H1 (cell line): ENCODE results near the gene TMEM238. TPM values are rescaled to one million over a fixed set of nuclear protein-coding genes. Genes with fewer than 3 reads are reported as not detected.

Experiments used
- CTCF ChIA-PET: fragments of 300-600 bp; sonication (Branson Sonifier 250); formaldehyde crosslinking; loops from one replicate; lab custom pipeline; 2021; ENCODE audit not compliant: partially characterized antibody; lab: Charles Lee
- POLR2A ChIA-PET: fragments of 300-600 bp; sonication (Branson Sonifier 250); formaldehyde crosslinking; loops from one replicate; lab custom pipeline; 2021; ENCODE audit warnings: inconsistent platforms; ENCODE audit not compliant: partially characterized antibody; lab: Charles Lee
- DNase-seq, 2 experiments: peaks; one replicate each; pipeline versions ENCODE4 v3.0.0 to v3.0.0-alpha.2; 2010 to 2022; ENCODE audit warnings: low spot score in 2 of 2, low read depth in 1 of 2, mixed read lengths in 1 of 2
- FAIRE-seq: peaks from 2 replicates; lab custom pipeline; 2011; peaks lifted over from hg19 to GRCh38; lab: Jason Lieb, UNC
- H2AFZ ChIP-seq: 2 replicates; pipeline ENCODE4 v1.8.1; 2012; ENCODE audit warnings: low read length, inconsistent platforms
- H2AK5ac ChIP-seq: 2 replicates; pipeline ENCODE4 v1.6.1; 2013; ENCODE audit warnings: low read depth, low read length
- H2BK120ac ChIP-seq: replicated peaks from 2 replicates; pipeline ENCODE3; 2013; ENCODE audit warnings: low read depth, low read length, inconsistent platforms
- H2BK12ac ChIP-seq: 2 replicates; pipeline ENCODE4 v1.6.1; 2013; ENCODE audit warnings: low read depth, low read length
- H2BK15ac ChIP-seq: 2 replicates; pipeline ENCODE4 v1.6.1; 2013; ENCODE audit warnings: low read length
- H2BK20ac ChIP-seq: 2 replicates; pipeline ENCODE4 v1.6.1; 2013; ENCODE audit warnings: low read length
- H2BK5ac ChIP-seq: 2 replicates; pipeline ENCODE4 v1.6.1; 2013; ENCODE audit warnings: low read depth, low read length
- H3K14ac ChIP-seq: 2 replicates; pipeline ENCODE4 v1.6.1; 2013; ENCODE audit warnings: inconsistent platforms; ENCODE audit not compliant: insufficient read length
- H3K18ac ChIP-seq: 2 replicates; pipeline ENCODE4 v1.6.1; 2013; ENCODE audit warnings: low read length; ENCODE audit errors: extremely low read depth
- H3K23ac ChIP-seq: 2 replicates; pipeline ENCODE4 v1.6.1; 2013; ENCODE audit warnings: inconsistent platforms; ENCODE audit not compliant: insufficient read length
- H3K23me2 ChIP-seq: 2 replicates; pipeline ENCODE4 v1.6.1; 2013; ENCODE audit warnings: low read depth, low read length
- H3K27ac ChIP-seq: 2 replicates; pipeline ENCODE4 v1.6.1; 2011; ENCODE audit warnings: low read depth, low read length, inconsistent platforms
- H3K27me3 ChIP-seq, 4 experiments: replicated peaks in 1 of 4; 1 replicate in 1 of 4; 2 replicates in 3 of 4; pipeline versions ENCODE4 v1.6.1 to v1.8.1; 2011 to 2013; ENCODE audit warnings: low read length in 3 of 4, mild to moderate bottlenecking in 3 of 4, inconsistent platforms in 2 of 4, mixed read lengths in 2 of 4, moderate library complexity in 1 of 4; ENCODE audit not compliant: control insufficient read depth in 3 of 4, insufficient read depth in 3 of 4; ENCODE audit errors: extremely low read depth in 1 of 4
- H3K36me3 ChIP-seq, 4 experiments: 2 replicates each; pipeline versions ENCODE4 v1.6.1 to v1.8.1; 2011 to 2013; ENCODE audit warnings: mild to moderate bottlenecking in 4 of 4, low read length in 3 of 4, moderate library complexity in 2 of 4, control low read depth in 1 of 4, inconsistent platforms in 1 of 4; ENCODE audit not compliant: insufficient read depth in 4 of 4, control insufficient read depth in 2 of 4
- H3K4ac ChIP-seq: replicated peaks from 2 replicates; pipeline ENCODE3; 2013; ENCODE audit warnings: low read length, low read depth, mixed read lengths, inconsistent platforms; ENCODE audit not compliant: insufficient read length
- H3K4me1 ChIP-seq, 4 experiments: replicated peaks in 1 of 4; 1 replicate in 1 of 4; 2 replicates in 3 of 4; pipeline versions ENCODE4 v1.6.1 to v1.8.1; 2011 to 2013; ENCODE audit warnings: low read length in 3 of 4, inconsistent platforms in 2 of 4, mixed read lengths in 1 of 4; ENCODE audit not compliant: insufficient read depth in 4 of 4, control insufficient read depth in 3 of 4
- H3K4me2 ChIP-seq, 2 experiments: 2 replicates each; pipeline versions ENCODE4 v1.6.1 to v1.8.1; 2011 to 2013; ENCODE audit warnings: low read depth in 2 of 2, low read length in 2 of 2, control low read depth in 1 of 2, inconsistent platforms in 1 of 2, mild to moderate bottlenecking in 1 of 2; ENCODE audit not compliant: insufficient read depth in 1 of 2
- H3K4me3 ChIP-seq, 4 experiments: fragments of 200-600, 300-600 bp in 1 of 4; sonication (generic), shearing (Covaris generic), sonication (Bioruptor Twin) in 1 of 4; 2 replicates each; pipeline versions ENCODE4 v1.5.1 to v1.8.1; 2011 to 2016; ENCODE audit warnings: low read length in 4 of 4, low read depth in 3 of 4, control low read depth in 2 of 4, inconsistent platforms in 2 of 4, mild to moderate bottlenecking in 2 of 4, mixed read lengths in 1 of 4, moderate library complexity in 1 of 4; ENCODE audit not compliant: insufficient read depth in 2 of 4; ENCODE audit errors: extremely low read depth in 1 of 4
- H3K56ac ChIP-seq: replicated peaks from 2 replicates; pipeline ENCODE3; 2013; ENCODE audit warnings: low read depth, mild to moderate bottlenecking, mixed read lengths, low read length, inconsistent platforms; ENCODE audit not compliant: insufficient read length
- H3K79me1 ChIP-seq: 2 replicates; pipeline ENCODE4 v1.6.1; 2013; ENCODE audit warnings: low read depth, low read length, control low read depth
- H3K79me2 ChIP-seq, 2 experiments: 2 replicates each; pipeline versions ENCODE4 v1.6.1 to v1.8.1; 2012 to 2013; ENCODE audit warnings: low read length in 2 of 2, mild to moderate bottlenecking in 2 of 2, inconsistent platforms in 1 of 2; ENCODE audit not compliant: insufficient read depth in 2 of 2, control insufficient read depth in 1 of 2
- H3K9ac ChIP-seq, 4 experiments: replicated peaks in 1 of 4; 1 replicate in 1 of 4; 2 replicates in 3 of 4; pipeline versions ENCODE4 v1.6.1 to v1.8.1; 2011 to 2013; ENCODE audit warnings: low read depth in 3 of 4, low read length in 3 of 4, control low read depth in 2 of 4, mild to moderate bottlenecking in 2 of 4, moderate library complexity in 2 of 4, inconsistent platforms in 1 of 4; ENCODE audit errors: extremely low read depth in 1 of 4
- H3K9me3 ChIP-seq, 2 experiments: 2 replicates each; pipeline versions ENCODE4 v1.6.1 to v1.8.1; 2012 to 2013; ENCODE audit warnings: mild to moderate bottlenecking in 2 of 2, moderate library complexity in 2 of 2, control low read depth in 1 of 2, inconsistent platforms in 1 of 2, low read depth in 1 of 2, low read length in 1 of 2, mixed read lengths in 1 of 2; ENCODE audit not compliant: insufficient read depth in 2 of 2
- H4K20me1 ChIP-seq, 2 experiments: replicated peaks in 1 of 2; 2 replicates each; pipeline versions ENCODE3 to v1.8.1; 2011 to 2013; ENCODE audit warnings: inconsistent platforms in 2 of 2, low read length in 2 of 2, mild to moderate bottlenecking in 1 of 2; ENCODE audit not compliant: insufficient read depth in 2 of 2, control insufficient read depth in 1 of 2
- H4K5ac ChIP-seq: 2 replicates; pipeline ENCODE4 v1.6.1; 2013; ENCODE audit warnings: low read length, low read depth, mixed read lengths, inconsistent platforms; ENCODE audit not compliant: insufficient read length
- H4K8ac ChIP-seq: 2 replicates; pipeline ENCODE4 v1.8.0; 2013; ENCODE audit warnings: mild to moderate bottlenecking, moderate library complexity, low read length, inconsistent platforms; ENCODE audit not compliant: insufficient read depth; ENCODE audit errors: extremely low read depth
- H4K91ac ChIP-seq: replicated peaks from 2 replicates; pipeline ENCODE3; 2013; ENCODE audit warnings: low read length, mixed read lengths, inconsistent platforms; ENCODE audit not compliant: insufficient read length
- BCL11A ChIP-seq, 2 experiments: IDR thresholded peaks; one replicate each; pipeline ENCODE4 v1.6.1; 2011; ENCODE audit warnings: low read depth in 2 of 2, low read length in 2 of 2, mild to moderate bottlenecking in 2 of 2
- BRCA1 ChIP-seq: IDR thresholded peaks from 2 replicates; pipeline ENCODE4 v1.6.1; 2012; ENCODE audit warnings: low read depth, low read length, improper control_type of control experiment
- CHD2 ChIP-seq: IDR thresholded peaks from 2 replicates; pipeline ENCODE4 v1.6.1; 2012; ENCODE audit warnings: low read length, improper control_type of control experiment
- EP300 ChIP-seq, 2 experiments: IDR thresholded peaks; 1 replicate in 1 of 2; 2 replicates in 1 of 2; pipeline ENCODE4 v1.6.1; 2011 to 2012; ENCODE audit warnings: low read depth in 2 of 2, low read length in 2 of 2, mild to moderate bottlenecking in 2 of 2, borderline replicate concordance in 1 of 2, inconsistent platforms in 1 of 2, moderate library complexity in 1 of 2
- EZH2 ChIP-seq: fragments of 200-600 bp; sonication (generic); IDR thresholded peaks from 2 replicates; pipeline ENCODE4 v1.7.1; 2012; ENCODE audit warnings: low read depth, mild to moderate bottlenecking, moderate library complexity, low read length, inconsistent platforms; ENCODE audit not compliant: severe bottlenecking
- GABPA ChIP-seq: IDR thresholded peaks from 2 replicates; pipeline ENCODE4 v1.6.1; 2011; ENCODE audit warnings: mild to moderate bottlenecking, low read length, moderate library complexity, borderline replicate concordance; ENCODE audit not compliant: insufficient read depth
- KDM4A ChIP-seq: IDR thresholded peaks from one replicate; pipeline ENCODE4 v1.7.1; 2012; ENCODE audit warnings: low read depth, mild to moderate bottlenecking, moderate library complexity, low read length, inconsistent platforms; ENCODE audit not compliant: severe bottlenecking
- NRF1 ChIP-seq: IDR thresholded peaks from 2 replicates; pipeline ENCODE4 v1.6.1; 2011; ENCODE audit warnings: mild to moderate bottlenecking, low read depth, low read length, improper control_type of control experiment
- RBBP5 ChIP-seq: IDR thresholded peaks from 2 replicates; pipeline ENCODE4 v1.7.1; 2012; ENCODE audit warnings: low read depth, mild to moderate bottlenecking, inconsistent platforms, low read length, moderate library complexity, borderline replicate concordance
- SP1 ChIP-seq: IDR thresholded peaks from 2 replicates; pipeline ENCODE4 v1.6.1; 2011; ENCODE audit warnings: low read depth, low read length
- TAF1 ChIP-seq: IDR thresholded peaks from 2 replicates; pipeline ENCODE4 v1.6.1; 2011; ENCODE audit warnings: mild to moderate bottlenecking, low read depth, low read length
- TAF7 ChIP-seq: optimal IDR thresholded peaks from 2 replicates; pipeline ENCODE3; 2011; ENCODE audit warnings: low read depth, mild to moderate bottlenecking, inconsistent platforms, low read length, moderate library complexity, borderline replicate concordance
- WGBS, 2 experiments: shearing (Covaris generic) in 1 of 2; methylation state at CpG; one replicate each; pipeline versions ENCODE4 v1.1.6 to v1.1.7; 2013 to 2015; ENCODE audit warnings: low lambda C conversion rate in 2 of 2, mixed read lengths in 2 of 2, inconsistent platforms in 1 of 2, low coverage in 1 of 2, missing lambda C conversion rate in 1 of 2; ENCODE audit not compliant: insufficient replicate concordance in 2 of 2, insufficient coverage in 1 of 2, insufficient read length in 1 of 2; ENCODE audit errors: extremely low coverage in 1 of 2, missing lambda C conversion rate in 1 of 2; 5-methylcytosine and 5-hydroxymethylcytosine counted together
- polyA plus RNA-seq, 7 experiments: library from polyadenylated mRNA; depleted of rRNA in 3 of 7; stranded (reverse) in 5 of 7; unstranded in 2 of 7; fragments of >200 nt in 5 of 7; fragments of 200-250 nt in 2 of 7; gene quantifications; 1 replicate in 5 of 7; 2 replicates in 1 of 7; 4 replicates in 1 of 7; pipeline versions ENCODE4 v1.2.1 to v1.2.3, GENCODE V29; 2011 to 2013; ENCODE audit warnings: missing spikeins in 2 of 7, mixed read lengths in 2 of 7
- total RNA-seq: library from RNA; stranded (reverse); fragmentation: NEBNext Ultra II Directional; extraction: Animal tissue kit (Norgen Biotek cat#: 25700); gene quantifications from 2 replicates; pipeline ENCODE4 v1.2.1, GENCODE V29; 2021

TMEM238 gene
- total and polyA plus RNA-seq, 2 of the 8 experiments (the other 6 are each of a cell fraction or from before 2014, with no cell fraction given), result 0.53 to 3.8 TPM

DNA sequence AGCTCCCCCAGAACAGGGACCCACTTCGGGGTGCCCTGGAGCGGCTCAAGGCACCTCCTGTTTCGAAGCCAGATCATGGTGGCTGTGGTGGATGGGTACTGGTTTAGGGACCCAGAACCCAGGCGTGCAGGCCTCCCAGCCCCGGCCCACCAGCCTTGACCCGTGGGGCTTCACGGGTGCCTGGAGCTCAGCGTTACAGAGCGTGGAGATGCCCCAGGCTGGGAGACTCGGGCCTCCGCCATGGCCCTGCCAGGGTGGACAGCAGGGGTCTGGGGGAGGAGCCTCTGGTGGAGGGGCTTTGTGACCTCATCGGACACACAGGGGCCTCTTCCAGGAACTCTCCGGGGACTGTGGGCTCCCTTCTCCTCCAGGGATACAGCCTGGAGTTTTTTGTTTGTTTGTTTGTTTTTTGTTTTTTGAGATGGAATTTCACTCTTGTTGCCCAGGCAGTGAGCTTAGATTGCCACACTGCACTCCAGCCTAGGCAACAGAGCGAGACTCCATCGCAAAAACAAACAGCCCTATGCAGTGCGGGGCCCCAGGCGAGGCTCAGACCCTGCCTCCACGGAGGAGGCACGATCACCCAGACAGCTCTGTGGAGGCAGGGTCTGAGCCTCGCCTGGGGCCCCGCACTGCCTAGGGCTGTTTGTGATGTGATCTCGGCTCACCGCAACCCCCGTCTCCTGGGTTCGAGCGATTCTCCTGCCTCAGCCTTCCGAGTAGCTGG lies 20.9 kb downstream of the TMEM238 start, which contains the start of gene GARIN5B:
Gene GARIN5B (minus strand): TSS at position 271 of the 727 bp plus-strand sequence. CDS start 194 bp downstream, at position 77.
- Histone ChIP-seq H3K18ac (no peak within 1 kb of the TSS; the same call in 1 of the 2 replicates), H2BK12ac (peak within 1 kb of the TSS; percentile 50; the same call in 1 of the 2 replicates), H2BK5ac (no peak within 1 kb of the TSS; the same call in 1 of the 2 replicates), H2AFZ (no peak within 1 kb of the TSS), H4K91ac (no peak within 1 kb of the TSS), H2BK15ac (peak within 1 kb of the TSS; percentile 72; the same call in 1 of the 2 replicates), H3K4me2 (no peak within 1 kb of the TSS), H3K27me3 (peaks cover 0 to 12% (median 10%) of the 10 kb centered on the region in 4 experiments; a peak in 6 of 7 replicates), H4K5ac (peak within 1 kb of the TSS; percentile 31), H3K9me3 (no peaks in the 10 kb centered on the region), H3K4me3 (no peak within 1 kb of the TSS), H3K27ac (no peak within 1 kb of the TSS), H3K79me1 (no peaks in the 10 kb centered on the region), H4K8ac (peak within 1 kb of the TSS; percentile 96), H4K20me1 (no peaks in the 10 kb centered on the region), H3K14ac (no peak within 1 kb of the TSS), H3K23me2 (no peaks in the 10 kb centered on the region), H3K9ac (no peak within 1 kb of the TSS), H3K23ac (no peak within 1 kb of the TSS), H3K36me3 (no peaks in the 10 kb centered on the region), H3K79me2 (no peaks in the 10 kb centered on the region), H3K4ac (no peak within 1 kb of the TSS), H2BK20ac (no peak within 1 kb of the TSS), H2AK5ac (peak within 1 kb of the TSS; percentile 82; the same call in 1 of the 2 replicates), H2BK120ac (no peak within 1 kb of the TSS), H3K4me1 (peaks cover 0 to 10% (median 8%) of the 10 kb centered on the region in 4 experiments; a peak in 6 of 7 replicates), H3K56ac (no peak within 1 kb of the TSS)
- CTCF ChIA-PET, result interaction anchor here (0.7 to 2.5 kb wide), 4 partner anchors 9 to 217 kb away, joined by 3 to 11 read pairs (median 4); no protein-coding TSS in a partner anchor
- WGBS, 2 experiments, result 89% methylated on average over 22 of the region's 27 CpGs; no CpG with 5 or more reads in 1 of the 2 experiments
- POLR2A ChIA-PET, result interaction anchor here (0.6 to 3.8 kb wide), 11 partner anchors 10 to 44 kb away, joined by 3 to 16 read pairs (median 5); partner anchors contain the start of genes KMT5C and TMEM190
- no peak for FAIRE-seq
- no peak for DNase-seq
- no peak for TF ChIP-seq EP300 (IDR thresholded peaks at IDR 0.05; ENCODE audit: borderline replicate concordance in 1 of 2, low read depth in 2 of 2, low read length in 2 of 2)
- TF ChIP-seq NRF1, result no peak
- no peak for TF ChIP-seq TAF7
- no peak for TF ChIP-seq GABPA
- TF ChIP-seq EZH2, result no peak
- TF ChIP-seq RBBP5, result no peak
- TF ChIP-seq CHD2, result no peak
- TF ChIP-seq BRCA1, result no peak
- no peak for TF ChIP-seq TAF1
- no peak for TF ChIP-seq SP1
- no peak for TF ChIP-seq KDM4A
- no peak for TF ChIP-seq BCL11A (IDR thresholded peaks at IDR 0.05; ENCODE audit: low read depth in 2 of 2, low read length in 2 of 2)
